Suprapubic skin (tissue), 4 donors: ENCODE measurements around the gene IL17RB.

Experiments used
- CTCF ChIP-seq, 2 donors: fragments of 200-600 bp in 1 of 2; fragments of 450-650 bp in 1 of 2; sonication (generic) in 1 of 2; IDR thresholded peaks; one replicate each; pipeline ENCODE4 v1.5.1; 2016 to 2019; ENCODE audit warnings: antibody characterized with exemption in 2 of 2, mild to moderate bottlenecking in 1 of 2, moderate library complexity in 1 of 2
- EP300 ChIP-seq: sonication (generic); formaldehyde crosslinking; IDR thresholded peaks from one replicate; pipeline ENCODE4 v1.6.1; 2017; ENCODE audit warnings: antibody characterized with exemption
- POLR2AphosphoS5 ChIP-seq, 3 donors: sonication (generic); formaldehyde crosslinking; IDR thresholded peaks; one replicate each; pipeline ENCODE4 v1.6.1; 2017; ENCODE audit warnings: antibody characterized with exemption in 3 of 3

GRCh38 chr3:53881691-53882593 is 35.6 kb downstream of the IL17RB start, which contains the start of gene ACTR8:
- no peak for TF ChIP-seq EP300
- TF ChIP-seq POLR2AphosphoS5 (IDR thresholded peaks at IDR 0.05): peak in 1 of 3 donors; percentile 24
- TF ChIP-seq CTCF (IDR thresholded peaks at IDR 0.05): peak in 1 of 2 donors; percentile 28
